Activated T-helper 9 cell treated with anti-CD3 and anti-CD28 coated beads, Interleukin-2, amount 50 U/mL, for 16 hours (primary cell): ENCODE results near the gene CLDN6.

Experiments
- DNase-seq: peaks from one replicate; pipeline ENCODE4 v3.0.0-alpha.2; 2020; ENCODE audit warnings: low read depth

The CLDN6 gene

GRCh38 chr16:3027983-3028715 lies 10.2 kb upstream of the CLDN6 start:
- DNase-seq: peak; percentile 84

DNA sequence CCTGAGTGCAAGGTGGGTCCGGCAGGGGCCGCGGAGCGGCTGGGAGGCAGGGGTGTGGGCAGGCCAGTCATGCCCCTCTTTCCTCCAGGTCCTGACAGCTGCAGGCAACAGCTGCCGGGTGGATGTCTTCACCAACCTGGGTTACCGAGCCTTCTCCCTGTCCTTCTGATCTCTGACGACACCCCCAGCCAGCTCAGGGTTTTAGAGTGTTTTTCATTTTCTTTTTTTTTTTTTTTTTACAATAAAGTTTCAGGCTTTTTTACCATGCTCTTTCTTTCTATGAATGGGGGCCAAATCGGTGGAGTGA lies 9.5 kb upstream of the CLDN6 start:
- no peak for DNase-seq

DNA sequence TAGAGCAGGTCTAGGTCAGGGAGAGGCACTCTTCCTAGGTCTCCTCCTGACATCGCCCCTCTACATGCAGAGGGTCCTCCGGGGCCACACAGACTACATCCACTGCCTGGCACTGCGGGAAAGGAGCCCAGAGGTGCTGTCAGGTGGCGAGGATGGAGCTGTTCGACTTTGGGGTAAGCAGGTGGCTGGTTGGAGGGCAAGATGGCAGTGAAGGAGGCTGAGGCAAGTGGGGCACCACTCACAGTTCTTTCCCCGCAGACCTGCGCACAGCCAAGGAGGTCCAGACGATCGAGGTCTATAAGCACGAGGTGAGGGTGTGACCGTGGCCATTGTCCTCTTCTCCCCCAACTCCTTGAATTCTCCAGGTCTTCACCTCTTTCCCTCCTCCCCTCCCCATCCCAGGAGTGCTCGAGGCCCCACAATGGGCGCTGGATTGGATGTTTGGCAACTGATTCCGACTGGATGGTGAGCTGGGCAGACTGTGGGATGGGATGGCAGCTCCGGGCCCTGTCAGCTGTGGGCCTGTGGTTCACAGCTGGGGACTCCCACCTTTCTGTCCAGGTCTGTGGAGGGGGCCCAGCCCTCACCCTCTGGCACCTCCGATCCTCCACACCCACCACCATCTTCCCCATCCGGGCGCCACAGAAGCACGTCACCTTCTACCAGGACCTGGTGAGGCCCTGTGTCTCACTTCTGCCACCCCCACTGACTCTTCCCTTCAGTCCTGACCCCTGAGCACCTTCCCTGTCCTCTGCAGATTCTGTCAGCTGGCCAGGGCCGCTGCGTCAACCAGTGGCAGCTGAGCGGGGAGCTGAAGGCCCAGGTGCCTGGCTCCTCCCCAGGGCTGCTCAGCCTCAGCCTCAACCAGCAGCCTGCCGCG lies 8.9 kb upstream of the CLDN6 start:
- no peak for DNase-seq

DNA sequence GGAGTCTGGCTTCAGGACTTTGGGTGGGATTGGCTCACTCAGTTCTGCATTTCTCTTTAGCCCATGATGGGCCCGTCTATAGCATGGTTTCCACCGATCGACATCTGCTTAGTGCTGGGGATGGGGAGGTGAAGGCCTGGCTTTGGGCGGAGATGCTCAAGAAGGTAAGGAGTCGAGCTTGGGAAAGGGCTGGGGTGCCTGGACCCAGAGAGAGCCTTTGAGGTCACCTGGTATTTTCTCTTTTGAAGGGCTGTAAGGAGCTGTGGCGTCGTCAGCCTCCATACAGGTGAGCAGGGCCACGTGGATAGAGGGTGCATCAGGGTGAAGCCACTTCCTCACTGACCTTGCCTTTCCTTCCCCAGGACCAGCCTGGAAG lies 8.0 kb upstream of the CLDN6 start:
- DNase-seq: no peak

DNA sequence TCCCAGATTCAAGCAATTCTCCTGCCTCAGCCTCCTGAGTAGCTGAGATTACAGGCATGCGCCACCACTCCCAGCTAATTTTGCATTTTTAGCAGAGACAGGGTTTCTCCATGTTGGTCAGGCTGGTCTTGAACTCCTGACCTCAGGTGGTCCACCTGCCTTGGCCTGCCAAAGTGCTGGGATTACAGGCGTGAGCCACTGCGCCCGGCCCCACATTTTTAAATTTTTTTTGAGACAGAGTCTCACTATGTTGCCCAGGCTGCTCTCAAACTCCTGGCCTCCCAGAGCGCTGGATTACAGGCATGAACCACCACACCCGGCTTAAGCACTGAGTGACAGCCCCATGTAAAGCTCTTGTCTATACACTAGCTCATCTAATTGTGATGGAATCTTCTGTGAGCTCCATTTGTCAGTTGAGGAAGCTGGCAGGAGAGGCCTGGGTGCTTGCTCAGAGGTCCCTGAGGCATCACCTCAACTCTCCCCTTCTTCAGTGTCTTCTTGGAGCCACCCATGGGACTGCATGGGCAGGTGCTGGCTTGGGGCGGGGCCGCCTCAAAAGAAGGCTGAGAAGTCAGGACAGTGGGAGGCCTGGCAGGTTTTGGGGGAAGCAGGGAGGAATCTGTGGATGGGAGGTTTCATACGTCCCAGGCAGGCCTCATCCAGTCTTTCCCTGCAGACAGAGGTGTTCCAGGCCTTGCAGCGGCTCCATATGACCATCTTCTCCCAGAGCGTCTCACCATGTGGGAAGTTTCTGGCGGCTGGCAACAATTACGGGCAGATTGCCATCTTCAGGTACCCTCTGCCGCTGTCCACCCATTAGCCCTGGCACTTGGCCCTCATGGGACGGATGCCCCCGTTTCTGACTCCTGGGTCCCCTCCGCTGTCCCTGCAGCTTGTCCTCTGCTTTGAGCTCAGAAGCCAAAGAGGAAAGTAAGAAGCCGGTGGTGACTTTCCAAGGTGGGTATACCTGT lies 7.3 kb upstream of the CLDN6 start:
- DNase-seq: no peak

GRCh38 chr16:3023669-3024478 lies 5.9 kb upstream of the CLDN6 start, which contains the start of the genes HCFC1R1 and THOC6:
TSS of gene HCFC1R1 (minus strand) at chr16:3023942. CDS start at chr16:3023941, 1 bp downstream.
TSS of gene THOC6 (plus strand) at chr16:3024035. CDS start at chr16:3024327, 292 bp downstream.
- peak; percentile 93 for DNase-seq

DNA sequence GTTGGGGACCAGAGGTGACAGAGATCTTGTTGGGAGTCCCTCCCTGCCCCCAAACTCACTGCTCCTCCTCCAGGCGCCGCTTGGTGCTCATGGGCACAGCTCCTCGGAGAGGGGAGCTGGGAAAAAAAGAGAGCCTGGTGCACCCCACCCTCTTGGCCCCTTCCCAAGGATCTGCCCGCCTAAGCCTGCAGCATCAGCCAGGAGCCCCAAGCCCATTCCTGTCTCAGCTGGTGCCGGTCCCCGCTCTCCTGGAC lies 5.4 kb upstream of the CLDN6 start:
- DNase-seq: no peak

- no peak for DNase-seq
Measured at GRCh38 chr16:3022684-3023414, 4.9 kb upstream of the CLDN6 start.

- peak; percentile 89 for DNase-seq
Measured at GRCh38 chr16:3022208-3022683, 4.3 kb upstream of the CLDN6 start.

- peak; percentile 76 for DNase-seq
Measured at GRCh38 chr16:3021449-3022207, 3.6 kb upstream of the CLDN6 start.

- DNase-seq: peak; percentile 63
Measured at GRCh38 chr16:3020604-3021448, 2.8 kb upstream of the CLDN6 start.

DNA sequence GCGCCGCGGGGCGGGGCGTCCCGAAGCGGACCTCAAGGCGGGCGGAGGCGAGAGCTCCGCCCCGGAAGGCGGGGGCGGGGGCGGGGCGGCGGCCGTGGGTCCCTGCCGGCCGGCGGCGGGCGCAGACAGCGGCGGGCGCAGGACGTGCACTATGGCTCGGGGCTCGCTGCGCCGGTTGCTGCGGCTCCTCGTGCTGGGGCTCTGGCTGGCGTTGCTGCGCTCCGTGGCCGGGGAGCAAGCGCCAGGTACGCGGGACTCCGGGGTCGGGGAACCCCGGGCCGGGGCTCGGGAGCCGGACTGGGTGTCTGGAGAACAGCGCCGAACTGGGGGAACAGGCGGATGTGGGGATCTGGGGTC lies 2.2 kb upstream of the CLDN6 start, which contains the start of gene TNFRSF12A:
TSS of gene TNFRSF12A (plus strand) at position 122 of the 357 bp plus-strand sequence. CDS start at position 152, 30 bp downstream.
- peak; percentile 59 for DNase-seq

DNA sequence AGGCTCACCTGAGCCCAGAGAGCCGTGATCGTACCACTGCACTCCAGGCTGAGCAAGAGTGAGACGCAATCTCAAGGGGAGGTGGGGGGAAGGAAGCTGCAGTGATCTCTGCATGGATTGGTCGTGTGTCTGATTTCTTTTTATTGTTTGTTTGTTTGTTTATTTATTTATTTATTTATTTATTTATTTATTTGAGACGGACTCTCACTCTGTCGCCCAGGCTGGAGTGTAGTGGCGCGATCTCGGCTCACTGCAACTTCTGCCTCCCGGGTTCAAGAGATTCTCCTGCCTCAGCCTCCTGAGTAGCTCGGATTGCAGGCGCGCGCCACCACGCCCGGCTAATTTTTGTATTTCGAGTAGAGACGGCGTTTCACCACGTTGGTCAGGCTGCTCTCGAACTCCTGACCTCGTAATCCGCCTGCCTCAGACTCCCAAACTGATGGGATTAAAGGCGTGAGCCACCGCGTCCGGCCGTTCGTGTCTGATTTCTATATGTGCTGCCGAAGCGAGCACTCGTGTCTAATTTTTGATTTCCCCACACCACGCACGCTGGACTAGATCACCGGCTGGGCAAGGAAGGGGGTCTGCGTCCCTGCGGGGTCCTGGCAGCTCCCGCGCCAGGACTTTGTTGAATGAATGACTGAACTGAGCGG lies 1.7 kb upstream of the CLDN6 start:
- DNase-seq: no peak

DNA sequence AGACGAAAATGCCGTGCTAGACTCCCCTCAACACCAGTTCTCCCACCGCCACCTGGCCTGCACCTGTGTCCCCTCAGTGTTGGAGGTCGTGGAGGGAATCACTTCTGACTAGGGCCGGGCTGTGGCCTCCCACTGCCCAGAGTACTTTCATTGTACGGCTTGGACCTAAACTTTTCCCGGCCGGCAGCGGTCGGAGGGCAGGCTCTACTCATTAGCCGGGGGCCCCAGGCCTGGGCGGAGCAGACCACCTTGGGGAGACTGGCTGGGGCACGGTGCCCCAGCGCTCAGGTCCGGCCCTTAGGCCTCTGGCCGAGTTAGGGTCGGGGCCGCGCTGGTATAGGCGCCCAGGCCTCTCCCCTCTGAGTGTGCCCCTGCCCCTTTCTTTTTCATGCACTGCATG lies 639 bp downstream of the CLDN6 start:
- no peak for DNase-seq

DNA sequence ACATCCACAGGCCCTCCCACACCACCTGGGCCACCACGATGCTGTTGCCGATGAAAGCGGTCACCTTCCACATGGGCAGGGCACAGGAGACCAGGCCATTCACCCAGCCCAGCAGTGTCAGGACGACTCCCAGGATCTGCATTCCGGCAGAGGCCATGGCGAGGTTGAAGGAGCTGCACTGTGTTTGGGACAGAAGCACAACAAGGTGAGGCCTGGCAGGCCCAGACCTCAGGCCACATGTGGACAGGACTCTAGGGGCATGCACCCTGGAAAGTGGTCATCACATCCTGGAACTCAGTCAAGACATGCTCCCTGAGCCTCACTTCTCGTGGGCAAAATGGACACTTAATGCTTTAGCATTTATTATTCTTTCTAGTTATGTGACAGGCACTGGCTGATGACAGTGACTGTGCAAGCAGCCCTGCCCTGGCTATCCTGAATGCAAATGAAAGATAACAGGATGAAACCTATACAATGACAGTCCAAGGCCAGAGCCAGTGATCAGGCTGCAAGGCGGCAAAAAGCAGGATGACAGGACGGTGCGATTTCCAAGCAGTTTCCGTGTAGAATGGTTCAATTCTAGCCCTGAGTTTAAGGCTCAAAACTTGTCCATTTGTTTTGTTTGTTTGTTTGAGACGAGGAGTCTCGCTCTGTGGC lies 2.0 kb downstream of the CLDN6 start:
- no peak for DNase-seq

DNA sequence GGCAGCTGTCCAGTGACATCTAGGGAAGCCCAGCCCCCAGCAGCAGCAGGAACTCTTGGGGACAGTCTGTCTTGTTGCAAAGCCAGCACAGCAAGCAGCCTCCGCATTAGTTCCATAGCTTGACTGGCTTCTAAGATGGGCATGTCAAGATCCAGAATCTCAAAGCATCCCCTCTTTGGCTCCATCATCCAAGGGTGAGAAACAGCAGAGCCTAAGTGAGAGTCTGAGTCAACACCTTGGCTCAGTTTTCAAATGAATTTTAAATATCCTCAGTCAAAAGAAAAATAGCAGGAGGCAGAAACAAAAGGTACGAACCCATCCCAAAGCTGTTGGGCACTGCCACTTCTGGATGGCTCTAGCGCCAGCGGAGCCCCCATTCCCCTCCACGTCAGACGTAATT lies 3.0 kb downstream of the CLDN6 start:
- no peak for DNase-seq

- DNase-seq: no peak
Measured at GRCh38 chr16:3013998-3014690, 3.8 kb downstream of the CLDN6 start.
